Measurements from ENCODE around the gene ZBTB16.

ZBTB16 gene

DNA sequence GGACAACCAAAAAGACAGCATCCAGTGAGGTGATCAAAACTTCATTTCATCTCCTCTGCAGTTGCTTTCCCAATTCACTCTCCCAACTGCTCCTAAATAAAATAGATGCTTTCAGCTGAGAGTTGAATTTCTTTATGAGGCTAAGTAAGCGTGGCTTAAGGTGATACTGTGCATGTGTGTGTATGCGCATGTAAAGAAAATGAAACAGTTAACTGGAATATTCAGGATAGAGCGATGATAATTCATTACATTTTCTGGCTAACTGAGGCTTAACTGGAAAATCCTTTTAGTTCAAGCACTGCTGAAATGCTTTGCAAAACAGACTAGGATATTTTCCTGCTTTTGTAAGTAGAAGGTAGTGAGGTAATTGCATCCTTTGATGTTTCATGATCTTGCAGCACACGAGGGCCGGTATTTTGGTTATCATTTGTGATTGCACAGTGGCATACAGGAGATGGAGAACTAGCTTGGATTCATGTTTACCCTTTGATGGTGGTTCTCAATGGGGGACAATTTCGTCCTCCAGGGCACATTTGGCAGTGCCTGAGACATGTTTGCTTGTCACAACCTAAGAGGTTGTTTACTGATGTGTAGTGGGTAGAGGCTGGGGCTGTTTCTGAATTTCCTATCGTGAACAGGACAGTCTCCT, 71.2 kb downstream of the ZBTB16 start:
- no peak for DNase-seq (ENCODE audit: low read depth in 2 of 2)

- no peak for DNase-seq (ENCODE audit: low read depth in 2 of 2)
Measured at GRCh38 chr11:114131461-114131864, 72.0 kb downstream of the ZBTB16 start.

DNA sequence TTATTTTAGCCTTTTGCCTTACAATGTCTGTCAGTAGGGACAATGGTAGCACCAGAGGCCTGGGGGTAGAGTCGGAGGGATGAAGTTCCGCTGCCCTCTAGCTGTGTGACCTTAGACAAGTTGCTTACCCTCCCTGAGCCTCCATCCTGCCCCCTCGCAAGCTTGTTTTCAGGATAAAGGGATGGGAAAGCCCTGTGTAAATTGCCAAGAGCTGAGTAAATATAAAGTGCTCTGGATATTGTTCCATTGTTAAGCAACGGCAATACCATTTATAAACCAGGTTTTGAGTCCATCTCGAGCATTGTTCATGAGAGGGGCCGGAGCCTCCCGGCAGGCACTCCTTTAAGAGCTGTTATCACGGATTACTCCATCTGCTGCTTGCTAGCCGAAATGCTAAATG, 72.9 kb downstream of the ZBTB16 start:
- DNase-seq (ENCODE audit: low read depth in 2 of 2): no peak

DNA sequence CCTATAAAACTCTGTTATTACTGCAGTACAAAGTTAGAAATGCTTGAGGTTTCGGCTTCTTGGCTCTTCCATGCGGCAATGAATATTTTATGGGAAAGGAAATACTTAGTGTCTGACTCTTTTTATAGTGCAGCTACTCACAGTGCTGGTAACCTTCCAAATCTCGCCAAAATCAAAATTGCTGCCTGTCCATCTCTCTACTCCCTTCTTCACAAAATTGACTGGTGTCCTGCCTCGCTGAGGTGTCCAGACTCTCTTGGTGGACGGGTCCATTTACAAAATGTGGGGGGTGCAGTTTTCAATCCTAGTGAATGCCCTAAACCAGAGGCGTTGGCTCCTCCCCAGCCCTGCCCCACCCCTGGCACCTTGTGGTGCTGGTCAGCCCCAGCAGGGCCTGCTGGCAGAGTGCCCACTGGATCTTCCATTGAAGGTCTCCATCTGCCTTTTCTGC, 73.5 kb downstream of the ZBTB16 start:
- DNase-seq (ENCODE audit: low read depth in 2 of 2): no peak

GRCh38 chr11:114133548-114134329, 74.2 kb downstream of the ZBTB16 start:
- DNase-seq (ENCODE audit: low read depth in 2 of 2): no peak

DNA sequence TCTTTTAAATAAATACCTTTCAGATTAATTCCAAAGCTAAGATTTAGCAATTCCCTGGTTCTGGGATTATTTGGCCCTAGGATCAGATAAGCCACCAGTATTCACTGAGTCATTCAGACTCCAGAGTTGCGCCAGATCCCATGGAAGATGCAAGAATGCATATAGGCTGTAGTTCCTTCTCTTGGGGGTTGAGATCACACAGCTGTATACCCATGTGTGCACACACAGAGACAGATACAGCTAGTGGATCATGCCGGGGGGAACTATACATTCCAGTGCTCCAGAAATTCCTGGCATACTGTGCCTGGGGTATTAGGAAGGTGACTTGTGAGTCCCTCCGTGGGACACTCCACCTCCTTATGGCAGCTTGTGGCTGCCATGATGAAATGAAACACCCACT, 75.4 kb downstream of the ZBTB16 start:
- no peak for DNase-seq (ENCODE audit: low read depth in 2 of 2)

GRCh38 chr11:114135737-114136151, 76.2 kb downstream of the ZBTB16 start:
- DNase-seq (ENCODE audit: low read depth in 2 of 2): no peak

DNA sequence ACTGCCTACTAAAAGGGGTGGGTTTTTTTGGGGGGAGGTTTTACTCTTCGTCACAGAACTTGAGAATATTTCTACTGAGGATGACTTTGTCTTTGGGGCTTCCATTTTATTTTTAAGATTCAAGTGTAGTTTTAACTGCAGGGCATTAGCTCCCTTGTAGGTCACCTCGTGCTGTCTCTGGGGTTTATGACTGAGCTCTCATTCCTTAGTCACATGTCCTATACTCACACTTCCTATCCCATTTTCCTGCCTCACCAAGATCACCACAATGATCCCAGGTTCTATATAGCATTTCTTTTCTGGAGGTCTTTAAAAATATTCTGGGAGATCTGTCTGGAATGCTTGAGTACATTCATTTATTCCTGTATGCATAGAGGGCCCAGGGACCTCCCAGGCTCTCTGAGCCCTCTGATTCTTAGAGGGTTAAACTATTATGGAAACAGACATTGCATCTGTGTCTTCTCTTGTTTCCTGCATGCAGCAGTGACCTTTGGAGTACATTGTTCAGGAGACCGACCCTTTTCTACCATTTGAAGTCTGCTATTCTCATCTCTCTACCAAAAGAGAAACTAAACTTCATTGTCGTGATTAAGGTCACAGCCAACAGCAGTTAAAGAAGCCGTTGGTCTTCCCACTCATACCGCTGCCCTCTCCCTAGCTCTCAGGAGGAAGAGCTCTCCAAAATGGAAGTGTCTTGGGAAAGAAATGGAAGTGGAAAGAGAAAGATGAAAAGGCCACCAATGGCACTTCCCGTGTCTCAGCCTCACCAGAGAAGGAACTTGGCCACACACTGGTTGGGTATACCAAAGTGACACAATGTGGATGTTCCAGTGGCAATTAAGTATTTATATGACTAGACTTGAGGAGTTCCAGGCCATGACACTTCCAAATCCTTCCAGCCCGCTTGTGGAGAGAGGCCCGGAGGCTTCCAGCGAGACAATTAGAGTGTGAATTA, 77.5 kb downstream of the ZBTB16 start:
- DNase-seq (ENCODE audit: low read depth in 2 of 2): no peak

DNA sequence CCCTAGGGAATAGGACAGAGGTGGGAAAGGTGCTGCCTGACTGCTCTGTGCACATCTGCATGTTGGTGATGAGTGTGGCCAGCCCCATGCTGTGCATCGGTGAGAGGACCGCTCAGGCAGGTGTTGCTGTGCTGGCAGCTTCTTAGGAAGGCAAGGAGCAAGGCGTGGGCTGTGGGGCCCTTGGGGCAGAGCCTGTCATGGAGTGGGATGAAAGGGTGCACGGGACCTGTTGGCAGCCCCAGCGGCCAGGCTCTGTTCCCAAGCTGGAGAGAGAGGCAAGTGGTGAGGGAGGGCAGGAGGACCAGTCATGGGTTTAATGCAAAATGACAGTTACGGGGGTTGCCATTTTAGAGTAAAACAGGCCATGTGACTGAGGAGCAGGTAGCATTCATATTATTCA, 78.3 kb downstream of the ZBTB16 start:
- no peak for DNase-seq (ENCODE audit: low read depth in 2 of 2)

DNA sequence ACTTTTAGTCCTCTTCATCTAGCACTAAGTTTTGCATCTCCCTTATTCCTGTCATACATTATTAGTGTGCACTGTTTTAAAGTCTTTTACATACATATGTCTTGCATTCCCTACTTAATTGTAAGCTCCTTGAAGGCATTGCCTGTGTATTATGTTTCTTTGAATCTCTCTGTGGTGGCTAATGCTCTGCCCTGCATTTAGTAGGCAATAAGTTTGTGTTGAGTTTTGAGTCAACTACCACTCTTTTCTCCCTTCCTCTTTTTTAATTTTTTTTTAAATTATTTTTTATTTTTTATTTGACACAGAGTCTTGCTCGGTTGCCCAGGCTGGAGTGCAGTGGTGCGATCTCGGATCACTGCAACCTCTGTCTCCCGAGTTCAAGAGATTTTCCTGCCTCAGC, 78.9 kb downstream of the ZBTB16 start:
- DNase-seq (ENCODE audit: low read depth in 2 of 2): no peak

DNA sequence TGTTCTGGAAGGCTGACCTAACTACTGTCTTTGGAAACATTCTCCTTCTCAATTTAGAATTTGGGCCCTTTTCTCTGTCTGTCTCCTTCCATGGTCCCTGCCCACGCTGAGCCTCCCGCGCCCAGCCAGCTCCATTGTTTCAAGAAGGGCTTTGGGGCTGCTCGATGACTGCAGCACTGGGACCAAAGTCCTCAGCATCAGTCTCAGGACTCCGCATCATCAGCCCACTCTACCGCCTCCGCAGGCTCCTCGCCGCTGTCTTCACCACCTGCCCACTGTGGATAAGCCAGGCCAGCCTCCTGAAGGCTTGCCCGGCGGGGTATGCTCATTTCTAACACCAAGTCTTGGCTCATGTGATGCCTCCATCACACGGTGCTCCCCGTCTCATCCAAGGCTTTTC, 81.3 kb downstream of the ZBTB16 start:
- DNase-seq (ENCODE audit: low read depth in 2 of 2): no peak

GRCh38 chr11:114141863-114142580, 82.5 kb downstream of the ZBTB16 start:
- no peak for DNase-seq (ENCODE audit: low read depth in 2 of 2)

DNA sequence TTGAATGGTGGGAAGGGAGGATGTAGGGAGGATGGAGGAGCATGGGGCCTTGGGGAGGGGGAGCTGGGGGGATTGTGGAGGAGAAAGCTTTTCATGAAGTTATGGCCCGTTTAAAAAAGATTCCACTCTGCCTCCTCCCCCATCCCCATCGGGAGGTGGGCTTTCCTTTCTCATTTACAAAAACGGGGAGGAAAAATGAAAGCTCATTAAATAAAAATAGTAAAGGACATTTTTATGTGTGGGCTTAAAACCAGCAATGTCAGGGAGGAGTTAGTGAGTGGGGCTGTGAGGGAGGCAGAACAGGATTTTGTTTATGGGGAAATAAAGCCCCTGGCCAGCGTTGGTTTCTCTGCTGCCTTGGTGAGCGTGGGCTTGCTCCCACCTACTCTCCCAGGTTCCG, 83.2 kb downstream of the ZBTB16 start:
- no peak for DNase-seq (ENCODE audit: low read depth in 2 of 2)

- no peak for DNase-seq (ENCODE audit: low read depth in 2 of 2)
Measured at GRCh38 chr11:114145166-114145775, 85.8 kb downstream of the ZBTB16 start.

- DNase-seq (ENCODE audit: low read depth in 2 of 2): no peak
Measured at GRCh38 chr11:114147375-114148012, 88.0 kb downstream of the ZBTB16 start.

GRCh38 chr11:114148013-114148382, 88.5 kb downstream of the ZBTB16 start:
- DNase-seq (ENCODE audit: low read depth in 2 of 2): no peak

GRCh38 chr11:114149689-114150407, 90.3 kb downstream of the ZBTB16 start:
- no peak for DNase-seq (ENCODE audit: low read depth in 2 of 2)

DNA sequence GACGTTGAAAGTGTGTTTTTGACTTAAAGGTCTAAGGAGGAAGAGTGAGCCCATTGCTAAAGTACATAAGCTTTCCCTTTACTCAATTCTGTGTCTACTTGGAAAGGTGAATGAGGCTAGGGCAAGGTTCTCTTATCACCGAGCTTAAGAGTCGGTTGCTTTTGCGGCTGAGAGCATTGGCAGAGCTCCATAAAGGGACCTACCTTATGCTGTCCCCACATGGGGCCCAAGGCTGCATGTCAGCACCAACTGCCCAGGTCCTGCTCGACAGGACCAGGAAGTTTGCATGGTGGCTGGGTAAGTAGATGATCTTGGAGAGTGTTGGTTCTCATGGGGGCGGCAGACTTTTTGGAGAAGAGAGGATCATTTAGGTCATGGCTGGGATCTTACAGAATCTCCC, 91.2 kb downstream of the ZBTB16 start:
- DNase-seq (ENCODE audit: low read depth in 2 of 2): no peak

- no peak for DNase-seq (ENCODE audit: low read depth in 2 of 2)
Measured at GRCh38 chr11:114151631-114152030, 92.1 kb downstream of the ZBTB16 start.

GRCh38 chr11:114152162-114152561, 92.7 kb downstream of the ZBTB16 start:
- no peak for DNase-seq (ENCODE audit: low read depth in 2 of 2)

Measured in stimulated activated CD8-positive, alpha-beta memory T cell treated with anti-CD3 and anti-CD28 coated beads, Interleukin-2, amount 100 ng/mL, for 1 hour (primary cell).